Transverse colon (tissue), 4 donors: ENCODE data around the gene PABPN1L.
"Not testable (repeated sequence)": the region's sequence is repeated elsewhere in the genome, so short reads cannot be mapped to it uniquely, and the experiment has no call there.

Experiments used
- CTCF ChIP-seq, 5 experiments: fragments of 200-600 bp in 3 of 5; fragments of 450-650 bp in 2 of 5; sonication (generic) in 3 of 5; IDR thresholded peaks; 1 replicate in 2 of 5; 2 replicates in 3 of 5; pipeline ENCODE4 v1.5.1; 2016 to 2017; ENCODE audit warnings: antibody characterized with exemption in 5 of 5, inconsistent platforms in 3 of 5, mild to moderate bottlenecking in 2 of 5, moderate library complexity in 1 of 5
- POLR2A ChIP-seq: fragments of 450-650 bp; IDR thresholded peaks from one replicate; pipeline ENCODE4 v1.6.1; 2016; ENCODE audit warnings: antibody characterized with exemption, mild to moderate bottlenecking, moderate library complexity
- POLR2AphosphoS5 ChIP-seq, 3 donors: sonication (generic); formaldehyde crosslinking; IDR thresholded peaks; one replicate each; pipeline ENCODE4 v1.6.1; 2016; ENCODE audit warnings: antibody characterized with exemption in 3 of 3

GRCh38 chr16:88889702-88890352 lies 23.4 kb upstream of the PABPN1L start:
- TF ChIP-seq CTCF (IDR thresholded peaks at IDR 0.05); POLR2AphosphoS5 (IDR thresholded peaks at IDR 0.05); POLR2A: not testable (repeated sequence)
